Spinal cord (tissue), 10 donors: Measurements from ENCODE around the gene ACO2. TPM values are rescaled to one million over a fixed set of nuclear protein-coding genes. Genes with fewer than 3 reads are reported as not detected.
"Not testable (repeated sequence)": the region's sequence is repeated elsewhere in the genome, so short reads cannot be mapped to it uniquely, and the experiment has no call there.

ENCODE experiments used
- DNase-seq, 6 donors: peaks; one replicate each; pipeline versions ENCODE4 v3.0.0 to v3.0.0-alpha.2; 2013 to 2015; ENCODE audit warnings: low spot score in 6 of 6, low read depth in 4 of 6
- H3K27ac ChIP-seq: one replicate; pipeline ENCODE4 v1.5.1; 2013; ENCODE audit warnings: low read depth, low read length, control low read depth
- H3K27me3 ChIP-seq: one replicate; pipeline ENCODE4 v1.6.1; 2013; ENCODE audit warnings: low read length; ENCODE audit not compliant: control insufficient read depth, insufficient read depth
- H3K36me3 ChIP-seq: one replicate; pipeline ENCODE4 v1.6.1; 2013; ENCODE audit warnings: low read length; ENCODE audit not compliant: control insufficient read depth, insufficient read depth
- H3K4me1 ChIP-seq: one replicate; pipeline ENCODE4 v1.6.1; 2013; ENCODE audit warnings: low read length; ENCODE audit not compliant: control insufficient read depth, insufficient read depth
- H3K4me3 ChIP-seq: one replicate; pipeline ENCODE4 v1.5.1; 2013; ENCODE audit warnings: low read depth, low read length, control low read depth
- H3K9me3 ChIP-seq: one replicate; pipeline ENCODE4 v1.6.1; 2013; ENCODE audit warnings: low read length; ENCODE audit not compliant: control insufficient read depth, insufficient read depth
- WGBS: methylation state at CpG from one replicate; pipeline ENCODE4 v1.1.5; 2013; ENCODE audit warnings: missing lambda C conversion rate; ENCODE audit not compliant: insufficient coverage; 5-methylcytosine and 5-hydroxymethylcytosine counted together
- polyA plus RNA-seq, 2 donors: library from polyadenylated mRNA; unstranded; fragments of 120-200 nt; gene quantifications; one replicate each; pipeline ENCODE4 v1.2.1, GENCODE V29; 2013; ENCODE audit not compliant: insufficient read length in 2 of 2
- total RNA-seq, 2 donors: library from RNA; depleted of rRNA in 1 of 2; stranded (reverse); fragments of 120-200 nt in 1 of 2; fragments of >200 nt in 1 of 2; gene quantifications; one replicate each; pipeline versions ENCODE4 v1.2.3 to v1.2.4, GENCODE V29; 2013 to 2014
- donor health status: healthy.

The ACO2 gene
- total and polyA plus RNA-seq, 4 donors, result 101 to 183 (median 147) TPM

DNA sequence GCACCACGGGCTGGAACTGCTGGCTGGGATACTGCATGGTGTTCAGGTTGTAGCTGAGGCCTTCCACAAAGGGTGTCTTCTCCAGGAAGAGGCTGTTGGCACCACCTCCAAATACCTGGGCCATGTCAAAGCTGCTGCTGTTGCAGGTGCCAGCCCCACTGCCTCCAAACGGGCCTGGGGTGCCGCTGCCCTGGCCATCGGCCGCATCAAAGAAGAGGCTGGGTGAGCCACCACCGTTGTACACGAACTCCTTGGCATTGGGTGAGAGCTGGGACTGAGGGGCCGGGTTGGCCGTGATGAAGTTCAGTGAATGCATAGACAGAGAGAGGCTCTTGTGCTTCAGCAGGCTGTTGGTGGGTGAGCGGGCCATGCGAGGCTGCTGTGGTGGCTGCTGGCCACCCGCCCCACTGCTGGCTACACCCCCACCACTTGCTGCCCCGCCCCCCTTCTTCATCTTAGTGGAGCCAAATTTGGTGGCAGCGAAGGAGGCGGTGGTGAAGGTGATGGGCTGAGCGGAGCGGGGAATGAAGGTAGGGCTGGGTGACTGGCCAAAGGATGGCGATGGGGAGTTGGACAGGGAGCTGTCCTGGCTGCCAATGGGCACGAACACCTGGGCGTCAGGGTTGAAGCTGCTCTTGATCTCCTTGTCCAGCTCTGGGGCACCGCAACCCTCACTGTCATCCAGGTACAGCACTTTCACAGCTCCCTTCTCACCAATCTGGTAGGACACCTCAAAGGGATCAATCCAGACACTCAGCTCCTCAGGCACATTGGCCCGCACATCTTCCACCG, 32.4 kb upstream of the ACO2 start:
- H3K27me3 ChIP-seq, result no peaks in the 10 kb centered on the region
- H3K4me1 ChIP-seq, result peaks cover 35% of the 10 kb centered on the region
- no peak overlapping the region for H3K27ac ChIP-seq
- no peaks in the 10 kb centered on the region for H3K9me3 ChIP-seq
- no peak overlapping the region for H3K4me3 ChIP-seq
- peaks cover 79% of the 10 kb centered on the region for H3K36me3 ChIP-seq
- 85% methylated on average over 18 of the region's 23 CpGs for WGBS
- DNase-seq, result no peak

GRCh38 chr22:41437198-41437597, 31.7 kb upstream of the ACO2 start:
- WGBS, result 85% methylated on average over 6 of the region's 7 CpGs
- no peak for DNase-seq
- Histone ChIP-seq H3K4me3 (no peak overlapping the region), H3K4me1 (peaks cover 35% of the 10 kb centered on the region), H3K9me3 (no peaks in the 10 kb centered on the region), H3K36me3 (peaks cover 74% of the 10 kb centered on the region), H3K27me3 (no peaks in the 10 kb centered on the region), H3K27ac (no peak overlapping the region)

- 89% methylated on average over 4 of the region's 5 CpGs for WGBS
- not testable (repeated sequence) for H3K27me3 ChIP-seq, H3K27ac ChIP-seq, DNase-seq, H3K9me3 ChIP-seq, H3K4me3 ChIP-seq
- Histone ChIP-seq H3K36me3 (peaks cover 68% of the 10 kb centered on the region), H3K4me1 (peaks cover 34% of the 10 kb centered on the region)
Measured at GRCh38 chr22:41440511-41440910, 28.4 kb upstream of the ACO2 start.

- H3K27me3 ChIP-seq, result no peaks in the 10 kb centered on the region
- 13% methylated on average over 1 of the region's 2 CpGs for WGBS
- no peak overlapping the region for H3K27ac ChIP-seq
- no peaks in the 10 kb centered on the region for H3K9me3 ChIP-seq
- no peak for DNase-seq
- peaks cover 16% of the 10 kb centered on the region for H3K4me1 ChIP-seq
- no peak overlapping the region for H3K4me3 ChIP-seq
- peaks cover 49% of the 10 kb centered on the region for H3K36me3 ChIP-seq
Measured at GRCh38 chr22:41442240-41442792, 26.6 kb upstream of the ACO2 start.

DNA sequence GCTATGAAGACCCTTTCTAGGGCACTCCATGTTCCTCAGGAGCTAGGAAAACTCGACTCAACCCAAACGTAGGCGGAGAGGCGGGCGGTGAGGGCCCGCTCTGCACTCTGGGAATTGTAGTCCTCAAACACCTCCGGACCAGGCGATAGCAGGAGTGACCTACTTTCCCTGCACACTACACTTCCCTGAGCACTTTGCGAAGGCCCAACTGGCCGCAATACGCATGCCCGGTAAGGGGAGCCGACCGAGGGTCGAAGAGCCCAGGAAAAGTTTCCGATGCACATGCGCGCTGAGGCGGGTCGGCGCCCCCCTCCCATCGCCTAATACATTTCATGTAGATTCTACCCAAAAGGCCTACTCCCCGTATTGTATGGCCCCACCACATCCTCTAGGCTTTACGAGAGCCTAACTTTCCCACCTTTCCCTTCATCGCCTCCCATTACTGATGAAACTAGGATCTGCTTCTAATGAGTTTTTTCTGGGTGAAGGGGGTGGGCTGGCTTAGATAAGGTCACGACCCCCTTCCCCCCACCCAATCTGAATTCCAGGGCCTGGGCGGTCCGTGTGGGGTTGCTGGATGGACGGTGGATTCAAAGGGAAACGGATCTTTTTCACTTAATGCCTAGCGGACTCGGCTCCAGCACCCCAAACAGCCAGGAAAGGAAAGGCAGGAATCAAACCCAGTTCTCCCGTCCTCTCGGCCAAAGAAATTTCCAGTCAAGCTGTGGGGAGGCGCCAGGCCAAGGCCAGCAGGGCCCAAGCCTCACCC, 24.4 kb upstream of the ACO2 start:
- H3K4me3 ChIP-seq, result peak overlapping the region; percentile 99
- WGBS, result under 1% methylated on average over 23 of the region's 35 CpGs
- no peaks in the 10 kb centered on the region for H3K9me3 ChIP-seq
- H3K4me1 ChIP-seq, result peaks cover 14% of the 10 kb centered on the region
- H3K27ac ChIP-seq, result peak overlapping the region; percentile 100
- peaks cover 35% of the 10 kb centered on the region for H3K36me3 ChIP-seq
- no peaks in the 10 kb centered on the region for H3K27me3 ChIP-seq
- peak; percentile 90 to 99 (median 93) for DNase-seq

DNA sequence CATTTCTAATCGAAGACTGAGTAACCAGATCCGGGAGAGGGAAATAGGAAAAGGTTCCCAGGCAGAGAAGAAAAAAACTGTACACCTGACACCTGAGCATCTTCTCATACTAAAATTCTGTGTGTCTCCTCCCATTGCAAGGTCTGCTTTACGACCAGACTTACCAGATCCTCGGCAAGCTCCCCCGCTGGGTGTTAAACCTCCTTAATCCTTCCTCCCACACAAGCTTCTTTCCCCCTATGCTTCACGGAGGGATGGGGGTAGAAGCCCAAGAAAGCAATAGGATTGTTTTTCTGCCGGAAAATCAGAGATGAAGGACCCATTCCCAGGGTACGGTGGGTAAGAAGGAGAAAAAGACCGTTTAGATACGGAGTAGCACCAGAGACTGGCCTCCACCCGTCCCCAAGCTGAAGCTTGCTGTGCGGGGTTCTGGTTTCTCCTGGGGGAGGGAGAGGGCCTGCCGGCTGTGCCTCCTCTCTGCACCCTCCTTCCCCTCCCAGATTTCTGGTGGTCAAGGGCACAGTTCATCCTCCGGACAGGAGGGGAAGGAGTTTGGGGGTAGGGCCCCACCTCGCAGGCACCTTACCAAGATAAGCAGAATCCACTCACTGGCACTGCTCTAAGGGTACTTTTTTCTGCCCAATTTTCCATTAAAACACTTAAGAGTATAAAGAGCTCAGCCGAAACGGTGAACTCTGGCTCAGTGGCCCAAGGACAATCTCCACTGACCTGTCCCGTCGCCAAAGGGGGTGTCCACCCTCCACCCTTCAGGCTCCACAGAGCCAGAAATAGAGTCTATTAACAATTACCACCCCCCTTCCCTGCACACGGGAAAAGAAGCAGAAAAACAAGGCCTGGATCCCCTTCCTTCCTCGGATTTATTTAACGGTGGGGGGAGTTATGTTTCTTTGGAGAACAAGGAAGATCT, 23.5 kb upstream of the ACO2 start:
- Histone ChIP-seq H3K36me3 (peaks cover 27% of the 10 kb centered on the region), H3K27ac (peak overlapping the region; percentile 100), H3K9me3 (no peaks in the 10 kb centered on the region), H3K27me3 (no peaks in the 10 kb centered on the region), H3K4me3 (peak overlapping the region; percentile 99), H3K4me1 (peaks cover 13% of the 10 kb centered on the region)
- peak in 3 of 6 donors; percentile 42 to 51 (median 44) for DNase-seq
- under 1% methylated on average over 10 of the region's 22 CpGs for WGBS

- peaks cover 20% of the 10 kb centered on the region for H3K36me3 ChIP-seq
- H3K9me3 ChIP-seq, result no peaks in the 10 kb centered on the region
- H3K27ac ChIP-seq, result peak overlapping the region; percentile 100
- WGBS, result 1% methylated on average over 25 of the region's 34 CpGs
- H3K27me3 ChIP-seq, result no peaks in the 10 kb centered on the region
- H3K4me1 ChIP-seq, result peaks cover 13% of the 10 kb centered on the region
- peak in 1 of 6 donors; percentile 30 for DNase-seq
- H3K4me3 ChIP-seq, result peak overlapping the region; percentile 99
Measured at GRCh38 chr22:41446057-41446501, 22.8 kb upstream of the ACO2 start.

- peaks cover 19% of the 10 kb centered on the region for H3K36me3 ChIP-seq
- peak within 1 kb of the TSS; percentile 100 for H3K27ac ChIP-seq
- peak; percentile 79 to 98 (median 91) for DNase-seq
- no peaks in the 10 kb centered on the region for H3K27me3 ChIP-seq
- WGBS, result under 1% methylated on average over 85 of the region's 85 CpGs
- peak within 1 kb of the TSS; percentile 99 for H3K4me3 ChIP-seq
- H3K4me1 ChIP-seq, result peaks cover 13% of the 10 kb centered on the region
- H3K9me3 ChIP-seq, result no peaks in the 10 kb centered on the region
Measured at GRCh38 chr22:41446639-41447434, 22.1 kb upstream of the ACO2 start, which contains the start of gene TOB2. TSS of gene TOB2 (minus strand) at chr22:41446801. CDS start at chr22:41437345, 9,456 bp downstream.
